HCT116 (cell line): ENCODE measurements around the gene AFAP1. TPM values are rescaled to one million over a fixed set of nuclear protein-coding genes. Genes with fewer than 3 reads are reported as not detected.

Experiments used
- ATAC-seq: fragments of 200-7000 bp; cut with Tn5 transposase; 2 replicates; pipeline ENCODE4 v1.9.1; 2020; ENCODE audit warnings: mild to moderate bottlenecking, moderate library complexity
- BruUV-seq: library from RNA; stranded (reverse); fragments of 400-500 nt; replicated peaks from 2 replicates; lab custom pipeline; 2021; lab: Mats Ljungman, UMichigan
- CTCF ChIA-PET: fragments of 300-600 bp; sonication (Branson Sonifier 250); formaldehyde crosslinking; loops from one replicate; lab custom pipeline; 2021; ENCODE audit warnings: antibody characterized with exemption; lab: Charles Lee
- POLR2A ChIA-PET: fragments of 300-600, 350-600 bp; sonication (Branson Sonifier 250); formaldehyde crosslinking; loops from one replicate; lab custom pipeline; 2021; ENCODE audit warnings: antibody characterized with exemption; lab: Charles Lee
- RAD21 ChIA-PET, 2 experiments: fragments of 300-600 bp; sonication (Branson Sonifier 250); formaldehyde crosslinking; loops; one replicate each; lab custom pipeline; 2023; ENCODE audit warnings: low total read pairs in 2 of 2; ENCODE audit not compliant: uncharacterized antibody in 2 of 2, unreplicated experiment in 2 of 2, low non-redundant PET in 1 of 2; lab: Charles Lee
- DNase-seq: peaks from one replicate; pipeline ENCODE4 v3.0.0-alpha.2; 2010; ENCODE audit warnings: low read depth, low spot score
- H2AFZ ChIP-seq: fragments of 200-600 bp; shearing (Covaris generic), sonication (generic); 2 replicates; pipeline ENCODE4 v1.6.1; 2017; ENCODE audit warnings: low read depth, mixed run types, mixed read lengths, antibody characterized with exemption, low read length; ENCODE audit not compliant: poor library complexity, severe bottlenecking
- H3K27ac ChIP-seq: 2 replicates; pipeline ENCODE4 v1.5.1; 2012; ENCODE audit warnings: low read depth, low read length
- H3K27me3 ChIP-seq: fragments of 200-600 bp; sonication (generic); 2 replicates; pipeline ENCODE4 v1.6.1; 2016; ENCODE audit warnings: mixed run types, low read length, mixed read lengths; ENCODE audit not compliant: insufficient read depth
- H3K36me3 ChIP-seq, 2 experiments: fragments of 200-500 bp in 1 of 2; fragments of 200-600 bp in 1 of 2; sonication (Bioruptor generic) in 1 of 2; sonication (generic) in 1 of 2; 2 replicates each; pipeline versions ENCODE4 v1.5.1 to v1.6.1; 2014 to 2016; ENCODE audit warnings: low read length in 2 of 2, inconsistent platforms in 1 of 2, mixed read lengths in 1 of 2, mixed run types in 1 of 2; ENCODE audit not compliant: insufficient read depth in 2 of 2, control insufficient read depth in 1 of 2
- H3K4me1 ChIP-seq, 2 experiments: fragments of 200-600 bp in 1 of 2; sonication (generic) in 1 of 2; 2 replicates each; pipeline versions ENCODE4 v1.5.1 to v1.6.1; 2012 to 2017; ENCODE audit warnings: low read length in 2 of 2, inconsistent platforms in 1 of 2, mild to moderate bottlenecking in 1 of 2, mixed read lengths in 1 of 2, mixed run types in 1 of 2, moderate library complexity in 1 of 2; ENCODE audit not compliant: insufficient read depth in 2 of 2, control insufficient read depth in 1 of 2
- H3K4me2 ChIP-seq: fragments of 200-600 bp; sonication (generic); 2 replicates; pipeline ENCODE4 v1.6.1; 2017; ENCODE audit warnings: mixed run types, low read length, mixed read lengths
- H3K4me3 ChIP-seq, 2 experiments: fragments of 200-600 bp in 1 of 2; sonication (generic) in 1 of 2; replicated peaks in 1 of 2; 2 replicates each; pipeline ENCODE4 v1.5.1; 2011 to 2016; ENCODE audit warnings: low read length in 2 of 2, control low read depth in 1 of 2, low read depth in 1 of 2, mild to moderate bottlenecking in 1 of 2, mixed read lengths in 1 of 2, mixed run types in 1 of 2
- H3K79me2 ChIP-seq: fragments of 200-600 bp; sonication (generic); 2 replicates; pipeline ENCODE4 v1.6.1; 2017; ENCODE audit warnings: mild to moderate bottlenecking, mixed run types, low read length, moderate library complexity, mixed read lengths; ENCODE audit not compliant: insufficient read depth
- H3K9ac ChIP-seq: fragments of 200-600 bp; sonication (generic); 2 replicates; pipeline ENCODE4 v1.6.1; 2016; ENCODE audit warnings: low read length, mixed read lengths
- H3K9me2 ChIP-seq: fragments of 200-600 bp; sonication (generic), shearing (Covaris generic); 2 replicates; pipeline ENCODE4 v1.6.1; 2017; ENCODE audit warnings: mixed run types, mild to moderate bottlenecking, moderate library complexity; ENCODE audit not compliant: insufficient read depth
- H3K9me3 ChIP-seq, 2 experiments: fragments of 200-500 bp in 1 of 2; fragments of 200-600 bp in 1 of 2; sonication (Bioruptor generic) in 1 of 2; sonication (generic) in 1 of 2; 2 replicates each; pipeline ENCODE4 v1.6.1; 2014 to 2017; ENCODE audit warnings: low read length in 2 of 2, mixed read lengths in 2 of 2, inconsistent platforms in 1 of 2, low read depth in 1 of 2, mild to moderate bottlenecking in 1 of 2, mixed run types in 1 of 2, moderate library complexity in 1 of 2; ENCODE audit not compliant: control insufficient read depth in 1 of 2, insufficient read depth in 1 of 2
- H4K20me1 ChIP-seq: fragments of 200-600 bp; sonication (generic), shearing (Covaris generic); 2 replicates; pipeline ENCODE4 v1.6.1; 2017; ENCODE audit warnings: mixed run types, mild to moderate bottlenecking, moderate library complexity; ENCODE audit not compliant: insufficient read depth
- CBX3 ChIP-seq: IDR thresholded peaks from 2 replicates; pipeline ENCODE4 v1.6.1; 2012; ENCODE audit warnings: low read depth
- CEBPB ChIP-seq: IDR thresholded peaks from 2 replicates; pipeline ENCODE4 v1.6.1; 2012; ENCODE audit warnings: low read depth
- EGR1 ChIP-seq: IDR thresholded peaks from 2 replicates; pipeline ENCODE4 v1.6.1; 2012; ENCODE audit warnings: low read depth
- ELF1 ChIP-seq: IDR thresholded peaks from 2 replicates; pipeline ENCODE4 v1.6.1; 2012; ENCODE audit warnings: low read depth, borderline replicate concordance
- EZH2 ChIP-seq: fragments of 200-600 bp; sonication (generic); IDR thresholded peaks from 2 replicates; pipeline ENCODE4 v1.6.1; 2017; ENCODE audit warnings: antibody characterized with exemption, mixed run types
- EZH2phosphoT487 ChIP-seq: fragments of 200-600 bp; IDR thresholded peaks from 2 replicates; pipeline ENCODE4 v1.6.1; 2018; ENCODE audit warnings: antibody characterized with exemption, borderline replicate concordance
- POLR2A ChIP-seq: IDR thresholded peaks from 2 replicates; pipeline ENCODE4 v1.7.0; 2011; ENCODE audit warnings: borderline replicate concordance; ENCODE audit not compliant: insufficient read depth, insufficient read length; ENCODE audit errors: extremely low read depth
- POLR2AphosphoS5 ChIP-seq: IDR thresholded peaks from 2 replicates; pipeline ENCODE4 v1.6.1; 2011; ENCODE audit warnings: mild to moderate bottlenecking, low read depth, low read length, moderate library complexity
- RAD21 ChIP-seq: IDR thresholded peaks from 2 replicates; pipeline ENCODE4 v1.6.1; 2012; ENCODE audit warnings: low read depth, mild to moderate bottlenecking
- SP1 ChIP-seq: IDR thresholded peaks from 2 replicates; pipeline ENCODE4 v1.6.1; 2012; ENCODE audit warnings: low read depth
- SRF ChIP-seq: IDR thresholded peaks from 2 replicates; pipeline ENCODE4 v1.6.1; 2012; ENCODE audit warnings: low read depth
- YY1 ChIP-seq: IDR thresholded peaks from 2 replicates; pipeline ENCODE4 v1.6.1; 2011; ENCODE audit warnings: low read length, low read depth, moderate library complexity, mild to moderate bottlenecking; ENCODE audit not compliant: insufficient replicate concordance; ENCODE audit errors: extremely low read depth
- ZFX ChIP-seq: fragments of 450-650 bp; IDR thresholded peaks from 2 replicates; pipeline ENCODE4 v1.6.1; 2017
- intact Hi-C: fragments of 100-400 bp; cut with micrococcal nuclease; formaldehyde crosslinking; loops from 2 replicates; pipeline ENCODE4 v1.10.0; 2022
- total RNA-seq: library from RNA; stranded (reverse); gene quantifications from one replicate; pipeline ENCODE4 v1.2.1, GENCODE V29; 2021; ENCODE audit not compliant: unreplicated experiment
- TF ChIP-seq, protein P1 (sequence below): IDR thresholded peaks from 2 replicates; pipeline ENCODE4 v1.6.1; 2011; ENCODE audit warnings: mild to moderate bottlenecking, low read length, moderate library complexity; ENCODE audit not compliant: insufficient replicate concordance; ENCODE audit errors: extremely low read depth
- TF ChIP-seq, protein P2 (sequence below): IDR thresholded peaks from 2 replicates; pipeline ENCODE4 v1.6.1; 2012; ENCODE audit warnings: low read depth
- TF ChIP-seq, protein P3 (sequence below): IDR thresholded peaks from 2 replicates; pipeline ENCODE4 v1.6.1; 2012

Gene AFAP1
- total RNA-seq, 1 experiment from 2014 or later = 19.4 TPM

DNA sequence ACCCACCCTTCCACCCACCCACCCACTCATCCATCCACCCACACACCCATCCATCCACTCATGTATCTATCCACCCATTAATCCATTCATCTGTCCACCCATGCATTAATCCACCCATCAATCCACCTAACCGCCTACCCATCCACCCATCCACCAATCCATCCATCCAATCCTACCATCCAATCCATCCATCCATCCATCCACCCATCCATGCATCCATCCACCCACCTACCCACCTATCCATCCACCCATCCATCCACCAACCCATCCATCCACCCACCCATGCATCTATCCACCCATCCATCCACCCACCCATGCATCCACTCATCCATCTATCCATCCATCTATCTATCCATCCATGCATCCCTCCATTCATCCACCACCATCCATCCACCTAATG is 34.8 kb upstream of the AFAP1 start:
- H3K79me2 ChIP-seq = no peaks in the 10 kb centered on the region
- no peak for DNase-seq
- CTCF ChIA-PET = no interaction called here
- POLR2A ChIA-PET = no interaction called here
- no peaks in the 10 kb centered on the region for H4K20me1 ChIP-seq
- TF ChIP-seq CEBPB (no peak), POLR2AphosphoS5 (no peak), ZFX (no peak), YY1 (no peak), EZH2 (no peak), EZH2phosphoT487 (no peak), POLR2A (no peak), RAD21 (no peak), ELF1 (no peak), SRF (no peak), SP1 (no peak), EGR1 (no peak), CBX3 (no peak)
- TF ChIP-seq, protein P1, sequence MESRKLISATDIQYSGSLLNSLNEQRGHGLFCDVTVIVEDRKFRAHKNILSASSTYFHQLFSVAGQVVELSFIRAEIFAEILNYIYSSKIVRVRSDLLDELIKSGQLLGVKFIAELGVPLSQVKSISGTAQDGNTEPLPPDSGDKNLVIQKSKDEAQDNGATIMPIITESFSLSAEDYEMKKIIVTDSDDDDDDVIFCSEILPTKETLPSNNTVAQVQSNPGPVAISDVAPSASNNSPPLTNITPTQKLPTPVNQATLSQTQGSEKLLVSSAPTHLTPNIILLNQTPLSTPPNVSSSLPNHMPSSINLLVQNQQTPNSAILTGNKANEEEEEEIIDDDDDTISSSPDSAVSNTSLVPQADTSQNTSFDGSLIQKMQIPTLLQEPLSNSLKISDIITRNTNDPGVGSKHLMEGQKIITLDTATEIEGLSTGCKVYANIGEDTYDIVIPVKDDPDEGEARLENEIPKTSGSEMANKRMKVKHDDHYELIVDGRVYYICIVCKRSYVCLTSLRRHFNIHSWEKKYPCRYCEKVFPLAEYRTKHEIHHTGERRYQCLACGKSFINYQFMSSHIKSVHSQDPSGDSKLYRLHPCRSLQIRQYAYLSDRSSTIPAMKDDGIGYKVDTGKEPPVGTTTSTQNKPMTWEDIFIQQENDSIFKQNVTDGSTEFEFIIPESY = no peak
- TF ChIP-seq, protein P2, sequence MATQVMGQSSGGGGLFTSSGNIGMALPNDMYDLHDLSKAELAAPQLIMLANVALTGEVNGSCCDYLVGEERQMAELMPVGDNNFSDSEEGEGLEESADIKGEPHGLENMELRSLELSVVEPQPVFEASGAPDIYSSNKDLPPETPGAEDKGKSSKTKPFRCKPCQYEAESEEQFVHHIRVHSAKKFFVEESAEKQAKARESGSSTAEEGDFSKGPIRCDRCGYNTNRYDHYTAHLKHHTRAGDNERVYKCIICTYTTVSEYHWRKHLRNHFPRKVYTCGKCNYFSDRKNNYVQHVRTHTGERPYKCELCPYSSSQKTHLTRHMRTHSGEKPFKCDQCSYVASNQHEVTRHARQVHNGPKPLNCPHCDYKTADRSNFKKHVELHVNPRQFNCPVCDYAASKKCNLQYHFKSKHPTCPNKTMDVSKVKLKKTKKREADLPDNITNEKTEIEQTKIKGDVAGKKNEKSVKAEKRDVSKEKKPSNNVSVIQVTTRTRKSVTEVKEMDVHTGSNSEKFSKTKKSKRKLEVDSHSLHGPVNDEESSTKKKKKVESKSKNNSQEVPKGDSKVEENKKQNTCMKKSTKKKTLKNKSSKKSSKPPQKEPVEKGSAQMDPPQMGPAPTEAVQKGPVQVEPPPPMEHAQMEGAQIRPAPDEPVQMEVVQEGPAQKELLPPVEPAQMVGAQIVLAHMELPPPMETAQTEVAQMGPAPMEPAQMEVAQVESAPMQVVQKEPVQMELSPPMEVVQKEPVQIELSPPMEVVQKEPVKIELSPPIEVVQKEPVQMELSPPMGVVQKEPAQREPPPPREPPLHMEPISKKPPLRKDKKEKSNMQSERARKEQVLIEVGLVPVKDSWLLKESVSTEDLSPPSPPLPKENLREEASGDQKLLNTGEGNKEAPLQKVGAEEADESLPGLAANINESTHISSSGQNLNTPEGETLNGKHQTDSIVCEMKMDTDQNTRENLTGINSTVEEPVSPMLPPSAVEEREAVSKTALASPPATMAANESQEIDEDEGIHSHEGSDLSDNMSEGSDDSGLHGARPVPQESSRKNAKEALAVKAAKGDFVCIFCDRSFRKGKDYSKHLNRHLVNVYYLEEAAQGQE = no peak
- TF ChIP-seq, protein P3, sequence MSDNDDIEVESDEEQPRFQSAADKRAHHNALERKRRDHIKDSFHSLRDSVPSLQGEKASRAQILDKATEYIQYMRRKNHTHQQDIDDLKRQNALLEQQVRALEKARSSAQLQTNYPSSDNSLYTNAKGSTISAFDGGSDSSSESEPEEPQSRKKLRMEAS = no peak
- TF ChIP-seq, all 23 proteins: peak for 0
- H3K4me2 ChIP-seq = no peak overlapping the region
- no peaks in the 10 kb centered on the region for H3K36me3 ChIP-seq
- peaks cover 61 to 67% of the 10 kb centered on the region in 2 experiments for H3K4me1 ChIP-seq
- H2AFZ ChIP-seq = no peak overlapping the region
- no peak overlapping the region for H3K27ac ChIP-seq
- no peaks in the 10 kb centered on the region for H3K27me3 ChIP-seq
- H3K9me2 ChIP-seq = no peaks in the 10 kb centered on the region
- intact Hi-C loops = loop anchor here (5.0 kb wide), 1 partner anchor 132 kb away; no protein-coding TSS in a partner anchor
- no peaks in the 10 kb centered on the region for H3K9me3 ChIP-seq
- no peak for ATAC-seq
- RAD21 ChIA-PET = no interaction called here
- BruUV-seq = no TSS peak
- no peak overlapping the region for H3K4me3 ChIP-seq
- no peak overlapping the region for H3K9ac ChIP-seq
